ENCODE results near the gene BNIP1.

Gene BNIP1

GRCh38 chr5:173103411-173103810 lies 40.9 kb upstream of the BNIP1 start (continued):
- TF ChIP-seq ZNF416 (tag by site-specific recombination; IDR thresholded peaks at IDR 0.05) (no peak), ZNF266 (tag by site-specific recombination; IDR thresholded peaks at IDR 0.05; ENCODE audit: low read depth) (no peak), ZNF138 (tag by site-specific recombination; IDR thresholded peaks at IDR 0.05; ENCODE audit: borderline replicate concordance) (no peak), HOXC10 (CRISPR knock-in tag; IDR thresholded peaks at IDR 0.05) (no peak), ZBTB44 (tag by site-specific recombination; IDR thresholded peaks at IDR 0.05) (no peak), HOXA7 (CRISPR knock-in tag; IDR thresholded peaks at IDR 0.05; ENCODE audit: borderline replicate concordance) (no peak), ZNF175 (tag by site-specific recombination; IDR thresholded peaks at IDR 0.05) (no peak)

GRCh38 chr5:173108914-173109313 lies 35.4 kb upstream of the BNIP1 start:
- H3K4me1 ChIP-seq (ENCODE audit: control insufficient read depth, insufficient read depth, low read length) = no peaks in the 10 kb centered on the region
- ChIA-PET POLR2A (no interaction called here), CTCF (interaction anchor here (1.0 kb wide), 1 partner anchor 125 kb away, joined by 4 read pairs; the partner anchor contains the start of gene ATP6V0E1)
- H3K36me3 ChIP-seq (ENCODE audit: control insufficient read depth in 2 of 2, insufficient read depth in 1 of 2, low read length in 2 of 2) = peaks cover 10 to 14% of the 10 kb centered on the region in 2 experiments; a peak in 2 of 3 replicates
- no peak overlapping the region for H3K27ac ChIP-seq (ENCODE audit: extremely low read depth, low read depth, low read length)
- no peak for TF ChIP-seq GLI4 (tag by site-specific recombination; IDR thresholded peaks at IDR 0.05)
- TF ChIP-seq YY1 (tag by site-specific recombination; IDR thresholded peaks at IDR 0.05) = no peak
- TF ChIP-seq ZNF280C (tag by site-specific recombination; IDR thresholded peaks at IDR 0.05) = no peak
- no peak for TF ChIP-seq ZFP41 (tag by site-specific recombination; IDR thresholded peaks at IDR 0.05; ENCODE audit: borderline replicate concordance)
- no peak for TF ChIP-seq ZNF610 (tag by site-specific recombination; IDR thresholded peaks at IDR 0.05; ENCODE audit: borderline replicate concordance)
- TF ChIP-seq ZNF18 (tag by site-specific recombination; IDR thresholded peaks at IDR 0.05) = no peak
- TF ChIP-seq BCL6B (tag by site-specific recombination; IDR thresholded peaks at IDR 0.05) = no peak
- TF ChIP-seq ZNF274 (IDR thresholded peaks at IDR 0.05; ENCODE audit: low read length) = no peak
- TF ChIP-seq ZNF274 (tag by site-specific recombination; IDR thresholded peaks at IDR 0.05; ENCODE audit: borderline replicate concordance) = no peak
- no peak for TF ChIP-seq ZNF473 (tag by site-specific recombination; IDR thresholded peaks at IDR 0.05)
- TF ChIP-seq PATZ1 (tag by site-specific recombination; IDR thresholded peaks at IDR 0.05) = no peak
- TF ChIP-seq ZXDB (tag by site-specific recombination; IDR thresholded peaks at IDR 0.05) = no peak
- TF ChIP-seq TSHZ1 (tag by site-specific recombination; IDR thresholded peaks at IDR 0.05; ENCODE audit: borderline replicate concordance) = no peak
- TF ChIP-seq BCL11B (tag by site-specific recombination; IDR thresholded peaks at IDR 0.05; ENCODE audit: low read depth) = no peak
- no peak for TF ChIP-seq ZEB2 (tag by site-specific recombination; IDR thresholded peaks at IDR 0.05)
- TF ChIP-seq ZBTB1 (tag by site-specific recombination; IDR thresholded peaks at IDR 0.05) = no peak
- TF ChIP-seq MYNN (tag by site-specific recombination; IDR thresholded peaks at IDR 0.05; ENCODE audit: borderline replicate concordance) = no peak
- no peak for TF ChIP-seq ZFP69B (tag by site-specific recombination; IDR thresholded peaks at IDR 0.05)
- no peak for TF ChIP-seq ZNF548 (tag by site-specific recombination; IDR thresholded peaks at IDR 0.05)
- no peak overlapping the region for H3K4me3 ChIP-seq (ENCODE audit: low read depth, low read length)
- H3K9me3 ChIP-seq (ENCODE audit: control insufficient read depth, insufficient read depth, low read depth, low read length) = no peaks in the 10 kb centered on the region

Measured in HEK293 (cell line).